ENCODE data around the gene GLI2.

Gene GLI2

DNA sequence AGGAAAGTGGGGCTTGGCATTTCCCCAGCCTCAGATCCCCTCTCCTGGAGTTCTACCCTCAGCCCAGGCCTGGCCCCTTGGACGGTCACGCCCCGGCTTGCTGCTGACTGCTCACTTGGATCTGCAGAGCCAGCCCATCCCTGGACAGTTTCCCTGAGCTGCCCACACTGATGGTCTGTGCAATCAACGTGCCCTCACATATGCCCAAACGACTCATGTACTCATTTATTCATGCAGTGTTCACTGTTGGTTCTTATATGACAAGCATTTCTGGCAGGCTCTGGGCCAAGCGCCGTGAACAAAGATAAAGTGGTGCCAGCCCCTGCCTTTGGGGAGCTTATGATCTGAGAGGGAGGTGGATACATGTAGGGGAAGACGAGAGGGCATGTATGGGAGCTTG is 20.3 kb upstream of the GLI2 start:
- in situ Hi-C loops (cut with MboI; ENCODE audit: low pct_unique_long_range_greater_than_20kb, low sequenced_read_pairs, unreplicated experiment) = no loop called here
- TF ChIP-seq, protein P1, sequence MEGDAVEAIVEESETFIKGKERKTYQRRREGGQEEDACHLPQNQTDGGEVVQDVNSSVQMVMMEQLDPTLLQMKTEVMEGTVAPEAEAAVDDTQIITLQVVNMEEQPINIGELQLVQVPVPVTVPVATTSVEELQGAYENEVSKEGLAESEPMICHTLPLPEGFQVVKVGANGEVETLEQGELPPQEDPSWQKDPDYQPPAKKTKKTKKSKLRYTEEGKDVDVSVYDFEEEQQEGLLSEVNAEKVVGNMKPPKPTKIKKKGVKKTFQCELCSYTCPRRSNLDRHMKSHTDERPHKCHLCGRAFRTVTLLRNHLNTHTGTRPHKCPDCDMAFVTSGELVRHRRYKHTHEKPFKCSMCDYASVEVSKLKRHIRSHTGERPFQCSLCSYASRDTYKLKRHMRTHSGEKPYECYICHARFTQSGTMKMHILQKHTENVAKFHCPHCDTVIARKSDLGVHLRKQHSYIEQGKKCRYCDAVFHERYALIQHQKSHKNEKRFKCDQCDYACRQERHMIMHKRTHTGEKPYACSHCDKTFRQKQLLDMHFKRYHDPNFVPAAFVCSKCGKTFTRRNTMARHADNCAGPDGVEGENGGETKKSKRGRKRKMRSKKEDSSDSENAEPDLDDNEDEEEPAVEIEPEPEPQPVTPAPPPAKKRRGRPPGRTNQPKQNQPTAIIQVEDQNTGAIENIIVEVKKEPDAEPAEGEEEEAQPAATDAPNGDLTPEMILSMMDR (IDR thresholded peaks at IDR 0.05; ENCODE audit: extremely low read depth, insufficient read depth, missing control alignments) = no peak
- DNase-seq (ENCODE audit: low spot score) = no peak

DNA sequence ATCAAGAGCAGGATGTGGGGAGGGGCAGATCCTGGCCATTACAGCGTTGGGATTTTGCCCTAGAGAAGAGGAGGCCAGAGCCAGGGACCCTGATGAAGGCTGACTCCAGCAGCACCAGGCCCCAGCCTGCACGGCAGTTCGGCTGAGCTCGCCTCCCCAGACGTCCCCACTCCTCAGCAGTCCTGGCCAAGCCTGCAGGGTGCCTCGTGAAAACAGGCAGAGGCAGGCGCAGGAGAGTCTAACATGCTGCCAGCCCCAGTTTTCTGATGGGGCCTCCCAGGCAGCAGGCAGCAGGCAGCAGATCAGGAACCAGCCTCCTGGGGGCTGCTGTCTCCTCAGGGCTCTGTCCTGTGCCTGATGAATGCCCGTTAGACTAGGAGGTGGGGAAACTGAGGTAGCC is 19.7 kb upstream of the GLI2 start:
- TF ChIP-seq, protein P1 (IDR thresholded peaks at IDR 0.05; ENCODE audit: extremely low read depth, insufficient read depth, missing control alignments) = no peak
- in situ Hi-C loops (cut with MboI; ENCODE audit: low pct_unique_long_range_greater_than_20kb, low sequenced_read_pairs, unreplicated experiment) = no loop called here
- DNase-seq (ENCODE audit: low spot score) = no peak

DNA sequence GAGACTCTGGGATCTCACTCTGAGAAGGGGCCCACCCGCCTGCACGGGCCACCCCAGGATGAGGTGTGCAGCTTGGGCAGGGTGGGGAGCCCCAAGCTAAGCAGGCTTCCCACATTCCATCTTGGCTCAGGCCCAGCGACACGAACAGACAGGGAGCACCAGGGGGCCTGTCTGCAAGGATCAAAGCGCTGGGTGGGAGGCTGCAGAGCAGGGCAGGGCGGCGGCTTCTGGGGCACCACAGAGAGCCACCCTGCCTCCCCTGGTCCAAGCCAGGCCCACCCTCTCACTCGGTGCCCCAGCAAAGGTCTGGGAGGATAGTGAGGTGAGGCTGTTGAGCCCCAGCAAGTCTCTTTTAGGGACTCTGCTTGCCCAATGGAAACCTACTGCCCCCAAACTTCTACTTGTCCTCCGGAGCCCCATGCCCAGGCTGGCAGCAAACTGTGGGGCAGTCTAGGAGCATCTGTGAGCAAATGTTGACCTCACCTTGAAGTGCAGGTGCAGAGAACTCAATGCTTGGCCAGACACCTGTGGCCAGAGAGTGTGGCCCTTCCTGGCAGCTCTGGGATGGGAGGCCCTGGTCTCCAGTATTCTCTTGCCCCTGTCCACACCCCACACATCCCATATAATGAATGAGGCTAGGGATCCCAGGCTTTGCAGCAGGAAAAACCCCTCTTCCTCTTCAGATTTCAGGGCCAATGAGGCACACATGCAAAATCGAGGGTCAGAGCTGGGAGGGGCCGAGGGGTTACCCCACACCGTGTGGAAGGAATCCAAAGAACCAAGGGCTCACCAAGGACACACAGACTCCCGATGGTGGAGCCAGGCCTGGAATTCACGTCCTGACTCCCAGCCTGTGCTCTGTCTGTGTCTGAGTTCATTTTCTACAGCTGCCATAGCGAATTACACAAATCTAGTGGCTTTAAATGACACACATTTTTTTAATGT is 18.8 kb upstream of the GLI2 start:
- in situ Hi-C loops (cut with MboI; ENCODE audit: low pct_unique_long_range_greater_than_20kb, low sequenced_read_pairs, unreplicated experiment) = no loop called here
- TF ChIP-seq, protein P1 (IDR thresholded peaks at IDR 0.05; ENCODE audit: extremely low read depth, insufficient read depth, missing control alignments) = no peak
- DNase-seq (ENCODE audit: low spot score) = no peak

DNA sequence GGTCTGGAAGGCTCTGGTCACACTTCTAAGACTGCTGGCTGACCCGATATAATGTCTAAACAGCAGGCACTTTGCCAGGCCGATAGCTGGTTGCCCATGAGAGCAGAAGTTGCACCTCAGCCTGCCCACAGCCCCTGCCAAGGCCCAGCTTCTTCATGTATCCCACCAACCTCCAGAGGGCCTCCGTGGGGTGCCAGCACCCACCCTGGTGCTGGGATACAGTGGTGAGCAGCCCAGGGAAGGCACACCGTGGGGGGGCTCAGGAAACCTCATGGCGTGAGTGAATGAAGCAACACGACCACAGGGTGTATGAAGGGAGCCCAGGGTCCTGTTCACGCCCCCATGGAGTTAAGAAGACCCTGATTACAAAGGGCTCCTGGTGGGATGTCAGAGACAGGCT is 16.2 kb upstream of the GLI2 start:
- TF ChIP-seq, protein P1 (IDR thresholded peaks at IDR 0.05; ENCODE audit: extremely low read depth, insufficient read depth, missing control alignments) = no peak
- no peak for DNase-seq (ENCODE audit: low spot score)
- in situ Hi-C loops (cut with MboI; ENCODE audit: low pct_unique_long_range_greater_than_20kb, low sequenced_read_pairs, unreplicated experiment) = no loop called here

DNA sequence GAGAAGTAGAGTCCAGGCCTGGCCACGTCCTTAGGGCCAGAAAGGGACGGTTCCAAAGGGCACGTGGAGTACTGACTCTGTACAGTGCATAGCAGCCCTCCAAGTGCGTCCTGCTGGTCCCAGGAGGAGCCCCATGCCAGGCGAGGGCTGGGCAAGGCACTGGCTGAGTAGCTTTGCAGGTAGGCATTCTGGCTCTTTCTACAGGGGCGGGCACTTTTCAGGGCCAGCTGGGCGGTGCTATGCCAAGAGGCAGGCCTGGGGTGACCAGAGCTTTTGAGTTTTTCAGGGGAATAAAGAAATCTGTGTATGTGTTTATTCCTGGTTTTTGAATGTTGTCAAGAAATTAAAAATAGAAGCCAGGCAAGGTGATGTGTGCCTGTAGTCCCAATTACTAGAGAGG is 15.4 kb upstream of the GLI2 start:
- TF ChIP-seq, protein P1 (IDR thresholded peaks at IDR 0.05; ENCODE audit: extremely low read depth, insufficient read depth, missing control alignments) = no peak
- no peak for DNase-seq (ENCODE audit: low spot score)
- in situ Hi-C loops (cut with MboI; ENCODE audit: low pct_unique_long_range_greater_than_20kb, low sequenced_read_pairs, unreplicated experiment) = no loop called here

DNA sequence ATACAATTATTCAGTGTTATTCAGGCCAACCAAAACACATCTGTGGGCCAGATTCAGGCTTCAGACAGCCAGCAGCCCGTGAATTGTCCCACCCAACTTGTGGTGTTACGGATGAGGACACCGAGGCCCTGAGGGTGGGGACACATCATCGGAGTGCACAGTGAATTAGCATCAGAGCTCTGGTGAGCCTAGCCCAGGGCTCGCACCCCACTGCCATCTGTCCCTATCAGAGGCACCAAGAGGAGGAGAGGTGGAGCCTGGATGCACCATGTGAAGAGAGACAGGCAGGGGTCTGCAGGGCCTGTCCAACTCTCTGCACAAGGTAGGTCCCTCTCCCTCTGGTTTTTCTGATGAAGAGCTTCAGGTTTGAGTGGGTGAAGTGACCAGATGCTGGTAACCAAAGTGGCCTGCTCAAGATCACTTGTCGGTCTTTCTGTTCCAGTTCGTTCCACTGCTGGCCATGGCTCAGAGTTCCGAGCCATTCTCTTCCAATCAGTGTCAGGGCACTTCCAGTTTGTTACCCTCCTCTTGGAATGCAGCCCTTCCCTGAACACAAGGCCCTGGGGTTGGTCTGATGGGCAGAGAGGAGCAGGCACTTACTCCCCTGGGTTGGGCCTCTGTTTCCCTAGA is 14.8 kb upstream of the GLI2 start:
- DNase-seq (ENCODE audit: low spot score) = no peak
- in situ Hi-C loops (cut with MboI; ENCODE audit: low pct_unique_long_range_greater_than_20kb, low sequenced_read_pairs, unreplicated experiment) = no loop called here
- TF ChIP-seq, protein P1 (IDR thresholded peaks at IDR 0.05; ENCODE audit: extremely low read depth, insufficient read depth, missing control alignments) = no peak
